H1 (cell line): Measurements from ENCODE around the gene HCST. TPM values are rescaled to one million over a fixed set of nuclear protein-coding genes. Genes with fewer than 3 reads are reported as not detected.

Experiments used
- CTCF ChIA-PET: fragments of 300-600 bp; sonication (Branson Sonifier 250); formaldehyde crosslinking; loops from one replicate; lab custom pipeline; 2021; ENCODE audit not compliant: partially characterized antibody; lab: Charles Lee
- POLR2A ChIA-PET: fragments of 300-600 bp; sonication (Branson Sonifier 250); formaldehyde crosslinking; loops from one replicate; lab custom pipeline; 2021; ENCODE audit warnings: inconsistent platforms; ENCODE audit not compliant: partially characterized antibody; lab: Charles Lee
- DNase-seq, 2 experiments: peaks; one replicate each; pipeline versions ENCODE4 v3.0.0 to v3.0.0-alpha.2; 2010 to 2022; ENCODE audit warnings: low spot score in 2 of 2, low read depth in 1 of 2, mixed read lengths in 1 of 2
- FAIRE-seq: peaks from 2 replicates; lab custom pipeline; 2011; peaks lifted over from hg19 to GRCh38; lab: Jason Lieb, UNC
- H2AFZ ChIP-seq: 2 replicates; pipeline ENCODE4 v1.8.1; 2012; ENCODE audit warnings: low read length, inconsistent platforms
- H2AK5ac ChIP-seq: 2 replicates; pipeline ENCODE4 v1.6.1; 2013; ENCODE audit warnings: low read depth, low read length
- H2BK120ac ChIP-seq: replicated peaks from 2 replicates; pipeline ENCODE3; 2013; ENCODE audit warnings: low read depth, low read length, inconsistent platforms
- H2BK12ac ChIP-seq: 2 replicates; pipeline ENCODE4 v1.6.1; 2013; ENCODE audit warnings: low read depth, low read length
- H2BK15ac ChIP-seq: 2 replicates; pipeline ENCODE4 v1.6.1; 2013; ENCODE audit warnings: low read length
- H2BK20ac ChIP-seq: 2 replicates; pipeline ENCODE4 v1.6.1; 2013; ENCODE audit warnings: low read length
- H2BK5ac ChIP-seq: 2 replicates; pipeline ENCODE4 v1.6.1; 2013; ENCODE audit warnings: low read depth, low read length
- H3K14ac ChIP-seq: 2 replicates; pipeline ENCODE4 v1.6.1; 2013; ENCODE audit warnings: inconsistent platforms; ENCODE audit not compliant: insufficient read length
- H3K18ac ChIP-seq: 2 replicates; pipeline ENCODE4 v1.6.1; 2013; ENCODE audit warnings: low read length; ENCODE audit errors: extremely low read depth
- H3K23ac ChIP-seq: 2 replicates; pipeline ENCODE4 v1.6.1; 2013; ENCODE audit warnings: inconsistent platforms; ENCODE audit not compliant: insufficient read length
- H3K23me2 ChIP-seq: 2 replicates; pipeline ENCODE4 v1.6.1; 2013; ENCODE audit warnings: low read depth, low read length
- H3K27ac ChIP-seq: 2 replicates; pipeline ENCODE4 v1.6.1; 2011; ENCODE audit warnings: low read depth, low read length, inconsistent platforms
- H3K27me3 ChIP-seq, 4 experiments: replicated peaks in 1 of 4; 1 replicate in 1 of 4; 2 replicates in 3 of 4; pipeline versions ENCODE4 v1.6.1 to v1.8.1; 2011 to 2013; ENCODE audit warnings: low read length in 3 of 4, mild to moderate bottlenecking in 3 of 4, inconsistent platforms in 2 of 4, mixed read lengths in 2 of 4, moderate library complexity in 1 of 4; ENCODE audit not compliant: control insufficient read depth in 3 of 4, insufficient read depth in 3 of 4; ENCODE audit errors: extremely low read depth in 1 of 4
- H3K36me3 ChIP-seq, 4 experiments: 2 replicates each; pipeline versions ENCODE4 v1.6.1 to v1.8.1; 2011 to 2013; ENCODE audit warnings: mild to moderate bottlenecking in 4 of 4, low read length in 3 of 4, moderate library complexity in 2 of 4, control low read depth in 1 of 4, inconsistent platforms in 1 of 4; ENCODE audit not compliant: insufficient read depth in 4 of 4, control insufficient read depth in 2 of 4
- H3K4ac ChIP-seq: replicated peaks from 2 replicates; pipeline ENCODE3; 2013; ENCODE audit warnings: low read length, low read depth, mixed read lengths, inconsistent platforms; ENCODE audit not compliant: insufficient read length
- H3K4me1 ChIP-seq, 4 experiments: replicated peaks in 1 of 4; 1 replicate in 1 of 4; 2 replicates in 3 of 4; pipeline versions ENCODE4 v1.6.1 to v1.8.1; 2011 to 2013; ENCODE audit warnings: low read length in 3 of 4, inconsistent platforms in 2 of 4, mixed read lengths in 1 of 4; ENCODE audit not compliant: insufficient read depth in 4 of 4, control insufficient read depth in 3 of 4
- H3K4me2 ChIP-seq, 2 experiments: 2 replicates each; pipeline versions ENCODE4 v1.6.1 to v1.8.1; 2011 to 2013; ENCODE audit warnings: low read depth in 2 of 2, low read length in 2 of 2, control low read depth in 1 of 2, inconsistent platforms in 1 of 2, mild to moderate bottlenecking in 1 of 2; ENCODE audit not compliant: insufficient read depth in 1 of 2
- H3K4me3 ChIP-seq, 4 experiments: fragments of 200-600, 300-600 bp in 1 of 4; sonication (generic), shearing (Covaris generic), sonication (Bioruptor Twin) in 1 of 4; 2 replicates each; pipeline versions ENCODE4 v1.5.1 to v1.8.1; 2011 to 2016; ENCODE audit warnings: low read length in 4 of 4, low read depth in 3 of 4, control low read depth in 2 of 4, inconsistent platforms in 2 of 4, mild to moderate bottlenecking in 2 of 4, mixed read lengths in 1 of 4, moderate library complexity in 1 of 4; ENCODE audit not compliant: insufficient read depth in 2 of 4; ENCODE audit errors: extremely low read depth in 1 of 4
- H3K56ac ChIP-seq: replicated peaks from 2 replicates; pipeline ENCODE3; 2013; ENCODE audit warnings: low read depth, mild to moderate bottlenecking, mixed read lengths, low read length, inconsistent platforms; ENCODE audit not compliant: insufficient read length
- H3K79me1 ChIP-seq: 2 replicates; pipeline ENCODE4 v1.6.1; 2013; ENCODE audit warnings: low read depth, low read length, control low read depth
- H3K79me2 ChIP-seq, 2 experiments: 2 replicates each; pipeline versions ENCODE4 v1.6.1 to v1.8.1; 2012 to 2013; ENCODE audit warnings: low read length in 2 of 2, mild to moderate bottlenecking in 2 of 2, inconsistent platforms in 1 of 2; ENCODE audit not compliant: insufficient read depth in 2 of 2, control insufficient read depth in 1 of 2
- H3K9ac ChIP-seq, 4 experiments: replicated peaks in 1 of 4; 1 replicate in 1 of 4; 2 replicates in 3 of 4; pipeline versions ENCODE4 v1.6.1 to v1.8.1; 2011 to 2013; ENCODE audit warnings: low read depth in 3 of 4, low read length in 3 of 4, control low read depth in 2 of 4, mild to moderate bottlenecking in 2 of 4, moderate library complexity in 2 of 4, inconsistent platforms in 1 of 4; ENCODE audit errors: extremely low read depth in 1 of 4
- H3K9me3 ChIP-seq, 2 experiments: 2 replicates each; pipeline versions ENCODE4 v1.6.1 to v1.8.1; 2012 to 2013; ENCODE audit warnings: mild to moderate bottlenecking in 2 of 2, moderate library complexity in 2 of 2, control low read depth in 1 of 2, inconsistent platforms in 1 of 2, low read depth in 1 of 2, low read length in 1 of 2, mixed read lengths in 1 of 2; ENCODE audit not compliant: insufficient read depth in 2 of 2
- H4K20me1 ChIP-seq, 2 experiments: replicated peaks in 1 of 2; 2 replicates each; pipeline versions ENCODE3 to v1.8.1; 2011 to 2013; ENCODE audit warnings: inconsistent platforms in 2 of 2, low read length in 2 of 2, mild to moderate bottlenecking in 1 of 2; ENCODE audit not compliant: insufficient read depth in 2 of 2, control insufficient read depth in 1 of 2
- H4K5ac ChIP-seq: 2 replicates; pipeline ENCODE4 v1.6.1; 2013; ENCODE audit warnings: low read length, low read depth, mixed read lengths, inconsistent platforms; ENCODE audit not compliant: insufficient read length
- H4K8ac ChIP-seq: 2 replicates; pipeline ENCODE4 v1.8.0; 2013; ENCODE audit warnings: mild to moderate bottlenecking, moderate library complexity, low read length, inconsistent platforms; ENCODE audit not compliant: insufficient read depth; ENCODE audit errors: extremely low read depth
- H4K91ac ChIP-seq: replicated peaks from 2 replicates; pipeline ENCODE3; 2013; ENCODE audit warnings: low read length, mixed read lengths, inconsistent platforms; ENCODE audit not compliant: insufficient read length
- KDM1A ChIP-seq: fragments of 200-600, 300-600 bp; sonication (generic); IDR thresholded peaks from 2 replicates; pipeline ENCODE4 v1.7.1; 2016; ENCODE audit warnings: mild to moderate bottlenecking, low read length, borderline replicate concordance
- RBBP5 ChIP-seq: IDR thresholded peaks from 2 replicates; pipeline ENCODE4 v1.7.1; 2012; ENCODE audit warnings: low read depth, mild to moderate bottlenecking, inconsistent platforms, low read length, moderate library complexity, borderline replicate concordance
- SAP30 ChIP-seq: fragments of 300-600 bp; sonication (generic); IDR thresholded peaks from 2 replicates; pipeline ENCODE4 v1.7.1; 2012; ENCODE audit warnings: low read length, moderate library complexity, mild to moderate bottlenecking, inconsistent platforms; ENCODE audit not compliant: insufficient read depth, insufficient replicate concordance
- YY1 ChIP-seq: IDR thresholded peaks from 2 replicates; pipeline ENCODE4 v1.6.1; 2011; ENCODE audit warnings: low read depth, mild to moderate bottlenecking, low read length
- WGBS, 2 experiments: shearing (Covaris generic) in 1 of 2; methylation state at CpG; one replicate each; pipeline versions ENCODE4 v1.1.6 to v1.1.7; 2013 to 2015; ENCODE audit warnings: low lambda C conversion rate in 2 of 2, mixed read lengths in 2 of 2, inconsistent platforms in 1 of 2, low coverage in 1 of 2, missing lambda C conversion rate in 1 of 2; ENCODE audit not compliant: insufficient replicate concordance in 2 of 2, insufficient coverage in 1 of 2, insufficient read length in 1 of 2; ENCODE audit errors: extremely low coverage in 1 of 2, missing lambda C conversion rate in 1 of 2; 5-methylcytosine and 5-hydroxymethylcytosine counted together
- polyA plus RNA-seq, 7 experiments: library from polyadenylated mRNA; depleted of rRNA in 3 of 7; stranded (reverse) in 5 of 7; unstranded in 2 of 7; fragments of >200 nt in 5 of 7; fragments of 200-250 nt in 2 of 7; gene quantifications; 1 replicate in 5 of 7; 2 replicates in 1 of 7; 4 replicates in 1 of 7; pipeline versions ENCODE4 v1.2.1 to v1.2.3, GENCODE V29; 2011 to 2013; ENCODE audit warnings: missing spikeins in 2 of 7, mixed read lengths in 2 of 7
- total RNA-seq: library from RNA; stranded (reverse); fragmentation: NEBNext Ultra II Directional; extraction: Animal tissue kit (Norgen Biotek cat#: 25700); gene quantifications from 2 replicates; pipeline ENCODE4 v1.2.1, GENCODE V29; 2021

HCST gene
- total and polyA plus RNA-seq, 2 of the 8 experiments (the other 6 are each of a cell fraction or from before 2014, with no cell fraction given), result 2.8 TPM; not detected in 1

DNA sequence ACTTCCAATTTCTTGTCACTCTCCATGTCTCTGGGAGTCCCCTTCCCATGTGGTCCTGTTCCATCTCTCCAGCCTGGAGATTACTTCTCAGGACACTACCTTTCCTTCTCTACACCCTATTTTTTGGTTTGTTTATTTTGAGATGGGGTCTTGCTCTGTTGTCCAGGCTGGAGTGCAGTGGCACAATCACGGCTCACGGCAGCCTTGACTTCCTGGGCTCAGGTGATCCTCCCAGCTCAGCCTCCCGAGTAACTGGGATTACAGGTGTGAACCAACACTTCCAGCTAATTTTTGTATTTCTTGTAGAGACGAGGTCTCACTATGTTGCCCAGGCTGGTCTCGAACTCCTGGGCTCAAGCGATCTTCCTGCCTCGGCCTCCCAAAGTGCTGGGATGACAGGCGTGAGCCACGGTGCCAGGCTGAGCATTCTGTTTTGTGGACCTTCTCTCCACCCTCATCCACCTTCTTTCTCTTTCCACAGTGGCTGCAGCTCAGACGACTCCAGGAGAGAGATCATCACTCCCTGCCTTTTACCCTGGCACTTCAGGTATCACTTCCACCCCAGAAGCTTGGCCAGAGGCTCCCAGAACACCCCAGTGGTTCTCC lies 644 bp downstream of the HCST start:
- H3K14ac ChIP-seq, result no peak overlapping the region
- peak overlapping the region; percentile 32 for H4K5ac ChIP-seq
- no peak overlapping the region for H3K23ac ChIP-seq
- peak overlapping the region; percentile 73 for H4K91ac ChIP-seq
- ChIA-PET POLR2A (interaction anchor here (0.6 to 1.6 kb wide), 3 partner anchors 30 to 131 kb away, joined by 3 to 8 read pairs (median 3); partner anchors contain the start of gene APLP1), CTCF (interaction anchor here (0.6 to 1.4 kb wide), 3 partner anchors 17 to 181 kb away, joined by 3 read pairs; no protein-coding TSS in a partner anchor)
- peaks cover 0 to 22% (median 13%) of the 10 kb centered on the region in 4 experiments; a peak in 6 of 7 replicates for H3K4me1 ChIP-seq
- peak overlapping the region; percentile 36 to 62 (median 51); a peak in 7 of 8 replicates for H3K4me3 ChIP-seq
- no peaks in the 10 kb centered on the region; the same call in 1 of the 2 replicates for H3K79me1 ChIP-seq
- DNase-seq, result no peak
- H4K8ac ChIP-seq, result 0 out of 2 replicates have a peak overlapping the region, but pooled peaks have one; percentile 48
- H3K79me2 ChIP-seq, result peaks cover 0 to 7% of the 10 kb centered on the region in 2 experiments; a peak in 1 of 4 replicates
- peak overlapping the region; percentile 86 to 91 for H3K4me2 ChIP-seq
- WGBS, 2 experiments, result 87% methylated on average over 10 of the region's 10 CpGs; no CpG with 5 or more reads in 1 of the 2 experiments
- peaks cover 0 to 1% (median 0%) of the 10 kb centered on the region in 4 experiments; a peak in 1 of 8 replicates for H3K36me3 ChIP-seq
- peaks cover 0 to 1% of the 10 kb centered on the region in 2 experiments for H4K20me1 ChIP-seq
- peak overlapping the region; percentile 71; the same call in 1 of the 2 replicates for H2BK5ac ChIP-seq
- H3K18ac ChIP-seq, result peak overlapping the region; percentile 60; the same call in 1 of the 2 replicates
- H3K27me3 ChIP-seq, result no peaks in the 10 kb centered on the region
- H3K23me2 ChIP-seq, result peaks cover 12% of the 10 kb centered on the region
- no peak overlapping the region for H3K4ac ChIP-seq
- H2AK5ac ChIP-seq, result no peak overlapping the region
- H2BK12ac ChIP-seq, result peak overlapping the region; percentile 50; the same call in 1 of the 2 replicates
- H3K56ac ChIP-seq, result no peak overlapping the region
- H2BK15ac ChIP-seq, result 0 out of 2 replicates have a peak overlapping the region, but pooled peaks have one; percentile 61
- FAIRE-seq, result no peak
- 0 out of 2 replicates have a peak overlapping the region, but pooled peaks have one; percentile 36 for H2AFZ ChIP-seq
- H3K9ac ChIP-seq, result peak overlapping the region in 3 of 4 experiments; percentile 36 to 54 (median 42); a peak in 3 of 7 replicates
- TF ChIP-seq KDM1A (peak; percentile 50; the same call in 1 of the 2 replicates), YY1 (no peak), SAP30 (no peak), RBBP5 (0 out of 2 replicates have a peak, but pooled peaks have one; percentile 2)
- H3K27ac ChIP-seq, result no peak overlapping the region
- H2BK20ac ChIP-seq, result peak overlapping the region; percentile 32; the same call in 1 of the 2 replicates
- no peak overlapping the region for H2BK120ac ChIP-seq
- no peaks in the 10 kb centered on the region for H3K9me3 ChIP-seq
